ENCODE results near the gene ALG8. TPM values are rescaled to one million over a fixed set of nuclear protein-coding genes. Genes with fewer than 3 reads are reported as not detected.
"Not testable (repeated sequence)": the region's sequence is repeated elsewhere in the genome, so short reads cannot be mapped to it uniquely, and the experiment has no call there.

ALG8 gene
- total RNA-seq = 54.2 TPM

- no peak for FAIRE-seq
- DNase-seq (ENCODE audit: low spot score in 2 of 2) = peak; percentile 75 to 94
These were observed at the start of gene ALG8 for GRCh38 chr11:78139422-78140391. Gene ALG8, minus strand, starts transcription at chr11:78139626. Its CDS starts 38 bp downstream, at chr11:78139588.

- DNase-seq (ENCODE audit: low spot score in 2 of 2) = peak; percentile 98
- no peak for FAIRE-seq
These were observed 49.1 kb upstream of the ALG8 start, which contains the start of the genes KCTD21 and USP35 for GRCh38 chr11:78188286-78189173. Gene KCTD21, minus strand, starts transcription at chr11:78188626. Its CDS starts 14,072 bp downstream, at chr11:78174554. Gene USP35, plus strand, starts transcription at chr11:78188919. Its CDS starts 7,327 bp downstream, at chr11:78196246.

- FAIRE-seq = no peak
- DNase-seq (ENCODE audit: low spot score in 2 of 2) = peak in 1 of 2 donors; percentile 47
These were observed 48.2 kb upstream of the ALG8 start for GRCh38 chr11:78187366-78188285.

GRCh38 chr11:78181185-78181584 lies 41.8 kb upstream of the ALG8 start:
- DNase-seq (ENCODE audit: low spot score in 2 of 2) = no peak
- FAIRE-seq = no peak

GRCh38 chr11:78180751-78181150 lies 41.3 kb upstream of the ALG8 start:
- FAIRE-seq = no peak
- DNase-seq (ENCODE audit: low spot score in 2 of 2) = no peak

GRCh38 chr11:78179459-78180071 lies 40.1 kb upstream of the ALG8 start:
- no peak for DNase-seq (ENCODE audit: low spot score in 2 of 2)
- FAIRE-seq = no peak

- no peak for DNase-seq (ENCODE audit: low spot score in 2 of 2)
- FAIRE-seq = no peak
These were observed 37.8 kb upstream of the ALG8 start for GRCh38 chr11:78177216-78177615.

- no peak for DNase-seq (ENCODE audit: low spot score in 2 of 2)
- no peak for FAIRE-seq
These were observed 37.2 kb upstream of the ALG8 start for GRCh38 chr11:78176605-78177141.

GRCh38 chr11:78175862-78176261 lies 36.4 kb upstream of the ALG8 start:
- not testable (repeated sequence) for DNase-seq (ENCODE audit: low spot score in 2 of 2); FAIRE-seq

- no peak for FAIRE-seq
- no peak for DNase-seq (ENCODE audit: low spot score in 2 of 2)
These were observed 32.5 kb upstream of the ALG8 start for GRCh38 chr11:78171951-78172350.

GRCh38 chr11:78170874-78171549 lies 31.6 kb upstream of the ALG8 start:
- no peak for FAIRE-seq

GRCh38 chr11:78170413-78170812 lies 31.0 kb upstream of the ALG8 start:
- FAIRE-seq (no peak), DNase-seq (ENCODE audit: low spot score in 2 of 2) (no peak)

More at GRCh38 chr11:78170874-78171549, 31.6 kb upstream of the ALG8 start:
- DNase-seq (ENCODE audit: low spot score in 2 of 2) = no peak

- DNase-seq (ENCODE audit: low spot score in 2 of 2) (peak in 1 of 2 donors; percentile 37), FAIRE-seq (no peak)
These were observed 29.4 kb upstream of the ALG8 start for GRCh38 chr11:78168539-78169477.

- FAIRE-seq = no peak
- DNase-seq (ENCODE audit: low spot score in 2 of 2) = no peak
These were observed 27.5 kb upstream of the ALG8 start for GRCh38 chr11:78166855-78167469.

GRCh38 chr11:78164471-78164870 lies 25.0 kb upstream of the ALG8 start:
- FAIRE-seq (no peak), DNase-seq (ENCODE audit: low spot score in 2 of 2) (no peak)

- FAIRE-seq (no peak), DNase-seq (ENCODE audit: low spot score in 2 of 2) (no peak)
These were observed 24.4 kb upstream of the ALG8 start for GRCh38 chr11:78163828-78164227.

GRCh38 chr11:78161962-78162371 lies 22.5 kb upstream of the ALG8 start:
- FAIRE-seq (no peak), DNase-seq (ENCODE audit: low spot score in 2 of 2) (no peak)

Measured in frontal cortex (tissue), 4 donors.